HG03342 (cell line): ENCODE measurements around the gene HAPSTR1.
A peak's percentile ranks its signal among the peaks of the same experiment; 100 is the strongest.

ENCODE experiments used
- ATAC-seq: cut with Tn5 transposase; IDR thresholded peaks from one replicate; pipeline ENCODE4 v1.9.1; 2021; ENCODE audit warnings: mild to moderate bottlenecking, moderate library complexity; ENCODE audit not compliant: unreplicated experiment

Gene HAPSTR1

GRCh38 chr16:9119795-9120194 is 28.4 kb downstream of the HAPSTR1 start:
- no peak for ATAC-seq

- no peak for ATAC-seq
Measured at GRCh38 chr16:9122342-9122741, 30.9 kb downstream of the HAPSTR1 start.

- ATAC-seq = no peak
Measured at GRCh38 chr16:9122969-9123368, 31.5 kb downstream of the HAPSTR1 start.

GRCh38 chr16:9123401-9123800 is 32.0 kb downstream of the HAPSTR1 start:
- ATAC-seq = no peak

- ATAC-seq = no peak
Measured at GRCh38 chr16:9123871-9124270, 32.4 kb downstream of the HAPSTR1 start.

- ATAC-seq = no peak
Measured at GRCh38 chr16:9124444-9124843, 33.0 kb downstream of the HAPSTR1 start.

GRCh38 chr16:9124908-9125584 is 33.6 kb downstream of the HAPSTR1 start:
- no peak for ATAC-seq

- ATAC-seq = no peak
Measured at GRCh38 chr16:9125658-9126505, 34.4 kb downstream of the HAPSTR1 start.

GRCh38 chr16:9126609-9127008 is 35.2 kb downstream of the HAPSTR1 start:
- no peak for ATAC-seq

- ATAC-seq = no peak
Measured at GRCh38 chr16:9128346-9129342, 37.2 kb downstream of the HAPSTR1 start.

GRCh38 chr16:9134306-9134705 is 42.9 kb downstream of the HAPSTR1 start:
- no peak for ATAC-seq

- ATAC-seq = peak; percentile 59
Measured at GRCh38 chr16:9134739-9135138, 43.3 kb downstream of the HAPSTR1 start.

- ATAC-seq = peak; percentile 67
Measured at GRCh38 chr16:9135797-9136196, 44.4 kb downstream of the HAPSTR1 start.

- no peak for ATAC-seq
Measured at GRCh38 chr16:9136596-9136995, 45.2 kb downstream of the HAPSTR1 start.

- ATAC-seq = no peak
Measured at GRCh38 chr16:9138021-9138680, 46.7 kb downstream of the HAPSTR1 start.

GRCh38 chr16:9138731-9139501 is 47.5 kb downstream of the HAPSTR1 start:
- peak; percentile 42 for ATAC-seq

- ATAC-seq = peak; percentile 52
Measured at GRCh38 chr16:9139965-9140364, 48.5 kb downstream of the HAPSTR1 start.
